Prostate gland (tissue), 2 donors: ENCODE measurements around the gene PLEK. TPM values are rescaled to one million over a fixed set of nuclear protein-coding genes. Genes with fewer than 3 reads are reported as not detected.
"Not testable (repeated sequence)": the region's sequence is repeated elsewhere in the genome, so short reads cannot be mapped to it uniquely, and the experiment has no call there.

Experiments
- DNase-seq: peaks from one replicate; pipeline ENCODE4 v3.0.0-alpha.2; 2019; ENCODE audit warnings: low spot score
- H3K27ac ChIP-seq, 2 donors: fragments of 200-600 bp; sonication (generic); 2 replicates each; pipeline ENCODE4 v1.5.1; 2017 to 2019
- H3K27me3 ChIP-seq: fragments of 200-600 bp; sonication (generic); replicated peaks from 2 replicates; pipeline ENCODE4 v1.5.1; 2019; ENCODE audit not compliant: insufficient read depth
- H3K36me3 ChIP-seq, 2 donors: fragments of 200-600 bp; sonication (generic); 1 replicate in 1 of 2; 2 replicates in 1 of 2; pipeline versions ENCODE4 v1.5.1 to v1.8.1; 2017 to 2019
- H3K4me1 ChIP-seq: fragments of 200-600 bp; sonication (generic); replicated peaks from 2 replicates; pipeline ENCODE4 v1.5.1; 2019
- H3K4me3 ChIP-seq, 2 donors: fragments of 200-600 bp; sonication (generic); 2 replicates each; pipeline ENCODE4 v1.5.1; 2017 to 2019
- H3K9me3 ChIP-seq: fragments of 200-600 bp; sonication (generic); 2 replicates; pipeline ENCODE4 v1.5.1; 2017
- CTCF ChIP-seq, 4 experiments: fragments of 200-600 bp in 2 of 4; fragments of 450-650 bp in 2 of 4; sonication (generic) in 2 of 4; IDR thresholded peaks; 1 replicate in 3 of 4; 2 replicates in 1 of 4; pipeline ENCODE4 v1.5.1; 2016 to 2019; ENCODE audit warnings: antibody characterized with exemption in 4 of 4, mild to moderate bottlenecking in 2 of 4, moderate library complexity in 2 of 4
- POLR2A ChIP-seq: fragments of 450-650 bp; IDR thresholded peaks from one replicate; pipeline ENCODE4 v1.6.1; 2016; ENCODE audit warnings: antibody characterized with exemption, mild to moderate bottlenecking
- POLR2AphosphoS5 ChIP-seq: sonication (generic); formaldehyde crosslinking; IDR thresholded peaks from one replicate; pipeline ENCODE4 v1.6.1; 2017; ENCODE audit warnings: antibody characterized with exemption
- WGBS: methylation state at CpG from one replicate; pipeline ENCODE4 v1.1.5; 2018; 5-methylcytosine and 5-hydroxymethylcytosine counted together
- intact Hi-C: fragments of 100-400 bp; cut with DNase I; formaldehyde crosslinking; loops from one replicate; pipeline ENCODE4 v1.14.2; 2022
- total RNA-seq, 2 donors: library from RNA; depleted of rRNA; stranded (reverse); fragments of >200 nt; gene quantifications; one replicate each; pipeline ENCODE4 v1.1.0, GENCODE V29; 2016

Gene PLEK
- total RNA-seq, 2 donors from 2014 or later: 0.59 to 2.1 TPM

GRCh38 chr2:68372485-68372884, 7.4 kb downstream of the PLEK start:
- DNase-seq: no peak
- intact Hi-C loops: no loop called here
- Histone ChIP-seq H3K4me3 (no peak overlapping the region), H3K9me3 (no peaks in the 10 kb centered on the region), H3K27me3 (no peaks in the 10 kb centered on the region), H3K4me1 (no peaks in the 10 kb centered on the region), H3K27ac (no peak overlapping the region), H3K36me3 (no peaks in the 10 kb centered on the region)
- WGBS: 89% methylated on average over 2 of the region's 2 CpGs
- TF ChIP-seq CTCF (IDR thresholded peaks at IDR 0.05) (no peak), POLR2A (no peak), POLR2AphosphoS5 (no peak)

DNA sequence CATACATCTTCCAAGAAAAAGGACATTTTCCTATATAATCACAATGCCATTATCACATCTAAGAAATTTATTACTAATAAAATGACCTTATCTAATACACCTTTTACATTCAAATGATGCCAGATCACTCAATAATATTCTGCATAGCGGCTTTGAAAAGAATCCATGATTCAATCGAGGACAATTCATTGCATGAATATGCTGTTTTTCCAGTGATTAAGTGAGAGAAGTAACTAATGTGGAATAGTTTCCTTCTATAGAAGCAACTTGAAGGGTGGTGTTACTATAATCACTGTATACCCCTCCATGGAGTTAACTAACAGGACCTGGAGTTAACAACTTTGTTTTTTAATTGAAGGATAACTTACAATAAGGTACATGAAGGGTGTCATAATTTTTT, 9.1 kb downstream of the PLEK start:
- WGBS: 93% methylated on average over 2 of the region's 2 CpGs
- H3K27ac ChIP-seq: no peak overlapping the region
- DNase-seq: no peak
- H3K4me3 ChIP-seq: no peak overlapping the region
- H3K9me3 ChIP-seq: no peaks in the 10 kb centered on the region
- no peaks in the 10 kb centered on the region for H3K27me3 ChIP-seq
- H3K36me3 ChIP-seq: no peaks in the 10 kb centered on the region
- intact Hi-C loops: no loop called here
- TF ChIP-seq CTCF (IDR thresholded peaks at IDR 0.05) (no peak), POLR2A (no peak), POLR2AphosphoS5 (no peak)
- no peaks in the 10 kb centered on the region for H3K4me1 ChIP-seq

DNA sequence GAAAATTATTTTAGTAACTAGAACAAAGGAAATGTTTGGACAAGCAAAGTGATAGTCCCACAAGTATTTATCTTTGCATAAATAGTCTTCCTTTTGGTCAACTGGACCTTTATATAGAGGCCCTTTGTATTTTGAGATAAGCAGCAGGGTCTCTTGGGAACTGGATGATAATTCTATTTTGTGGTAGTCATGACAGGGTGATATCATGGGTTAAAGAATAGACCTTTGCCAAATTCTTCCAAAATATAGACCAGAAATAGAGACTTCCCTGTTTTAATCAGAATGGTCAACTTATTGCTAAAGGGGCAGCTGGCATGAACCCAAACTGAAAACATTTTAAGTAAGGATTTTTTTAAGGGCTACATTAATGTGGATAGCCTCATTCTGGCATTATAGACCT, 10.5 kb downstream of the PLEK start:
- DNase-seq: no peak
- TF ChIP-seq POLR2A (no peak), CTCF (IDR thresholded peaks at IDR 0.05) (no peak), POLR2AphosphoS5 (no peak)
- Histone ChIP-seq H3K9me3 (no peaks in the 10 kb centered on the region), H3K4me3 (no peak overlapping the region), H3K36me3 (no peaks in the 10 kb centered on the region), H3K27me3 (no peaks in the 10 kb centered on the region), H3K27ac (no peak overlapping the region), H3K4me1 (no peaks in the 10 kb centered on the region)
- intact Hi-C loops: no loop called here

DNA sequence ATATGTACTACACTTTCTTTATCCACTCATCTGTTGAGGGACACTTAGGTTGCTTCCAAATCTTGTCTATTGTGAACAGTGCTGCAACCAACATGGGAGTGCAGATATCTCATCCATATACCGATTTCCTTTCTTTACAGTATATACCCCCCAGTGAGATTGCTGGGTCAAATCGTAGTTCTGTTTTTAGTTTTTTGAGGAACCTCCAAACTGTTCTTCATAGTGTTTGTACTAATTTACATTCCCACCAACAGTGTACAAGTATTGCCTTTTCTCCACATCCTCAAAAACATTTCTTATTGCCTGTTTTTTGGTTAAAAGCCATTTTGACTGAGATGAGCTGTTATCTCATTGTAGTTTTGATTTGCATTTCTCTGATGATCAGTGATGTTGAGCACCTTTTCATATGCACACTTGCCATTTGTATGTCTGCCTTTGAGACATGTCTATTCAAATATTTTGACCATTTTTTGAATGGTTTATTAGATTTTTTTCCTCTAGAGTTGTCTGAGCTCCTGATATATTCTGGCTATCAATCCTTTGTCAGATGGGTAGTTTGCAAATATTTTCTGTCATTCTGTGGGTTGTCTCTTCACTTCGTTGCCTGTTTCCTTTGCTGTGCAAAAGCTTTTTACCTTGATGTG, 12.2 kb downstream of the PLEK start:
- Histone ChIP-seq H3K27me3 (no peaks in the 10 kb centered on the region), H3K4me3 (no peak overlapping the region), H3K9me3 (no peaks in the 10 kb centered on the region), H3K27ac (no peak overlapping the region), H3K36me3 (no peaks in the 10 kb centered on the region), H3K4me1 (no peaks in the 10 kb centered on the region)
- intact Hi-C loops: no loop called here
- no peak for DNase-seq
- TF ChIP-seq POLR2AphosphoS5: no peak
- TF ChIP-seq CTCF (IDR thresholded peaks at IDR 0.05): no peak
- TF ChIP-seq POLR2A: no peak
- WGBS: 86% methylated on average over 3 of the region's 3 CpGs

DNA sequence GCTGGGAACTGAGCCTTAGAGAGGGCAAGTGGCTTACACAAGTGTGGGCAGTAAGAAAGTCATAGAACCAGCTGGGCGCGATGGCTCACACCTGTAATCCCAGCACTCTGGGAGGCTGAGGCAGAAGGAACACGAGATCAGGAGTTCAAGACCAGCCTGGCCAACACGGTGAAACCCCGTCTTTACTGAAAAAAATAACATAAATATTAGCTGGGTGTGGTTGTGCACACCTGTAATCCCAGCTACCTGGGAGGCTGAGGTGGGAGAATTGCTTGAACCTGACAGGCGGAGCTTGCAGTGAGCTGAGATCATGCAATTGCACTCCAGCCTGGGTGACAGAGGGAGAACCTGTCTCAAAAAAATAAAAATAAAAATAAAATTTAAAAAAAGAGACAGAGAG, 13.7 kb downstream of the PLEK start:
- H3K27me3 ChIP-seq, H3K27ac ChIP-seq, intact Hi-C loops, H3K4me3 ChIP-seq, DNase-seq, H3K9me3 ChIP-seq, H3K36me3 ChIP-seq, H3K4me1 ChIP-seq: not testable (repeated sequence)
- WGBS: 84% methylated on average over 6 of the region's 6 CpGs
